Astrocyte of the cerebellum (primary cell): Measurements from ENCODE around the gene HS3ST3B1.

Experiments
- DNase-seq: peaks from one replicate; pipeline ENCODE4 v3.0.0-alpha.2; 2011; ENCODE audit warnings: low read depth
- H3K4me3 ChIP-seq: 2 replicates; pipeline ENCODE4 v1.5.1; 2011; ENCODE audit warnings: mild to moderate bottlenecking, low read depth, low read length, moderate library complexity
- CTCF ChIP-seq: IDR thresholded peaks from 2 replicates; pipeline ENCODE4 v1.5.1; 2012; ENCODE audit warnings: low read length, low read depth, moderate library complexity, mild to moderate bottlenecking; ENCODE audit errors: missing control alignments
- in situ Hi-C: cut with HindIII; loops from 2 replicates; pipeline ENCODE4 v1.10.0; 2017; ENCODE audit warnings: low sequenced_read_pairs

The HS3ST3B1 gene

GRCh38 chr17:14355556-14355955 is 54.7 kb downstream of the HS3ST3B1 start:
- no peak for TF ChIP-seq CTCF
- DNase-seq: no peak
- in situ Hi-C loops: no loop called here
- H3K4me3 ChIP-seq: no peak overlapping the region

GRCh38 chr17:14359163-14360020 is 58.5 kb downstream of the HS3ST3B1 start:
- no peak for DNase-seq
- no peak overlapping the region for H3K4me3 ChIP-seq
- no peak for TF ChIP-seq CTCF
- in situ Hi-C loops: no loop called here

GRCh38 chr17:14360856-14361255 is 60.0 kb downstream of the HS3ST3B1 start:
- DNase-seq: no peak
- in situ Hi-C loops: no loop called here
- TF ChIP-seq CTCF: no peak
- no peak overlapping the region for H3K4me3 ChIP-seq

GRCh38 chr17:14361470-14361869 is 60.6 kb downstream of the HS3ST3B1 start:
- H3K4me3 ChIP-seq: no peak overlapping the region
- in situ Hi-C loops: no loop called here
- DNase-seq: no peak
- no peak for TF ChIP-seq CTCF

GRCh38 chr17:14361945-14362508 is 61.1 kb downstream of the HS3ST3B1 start:
- H3K4me3 ChIP-seq: no peak overlapping the region
- in situ Hi-C loops: no loop called here
- no peak for DNase-seq
- no peak for TF ChIP-seq CTCF

- in situ Hi-C loops: no loop called here
Measured at GRCh38 chr17:14366199-14366598, 65.3 kb downstream of the HS3ST3B1 start.

More at GRCh38 chr17:14366199-14366598, 65.3 kb downstream of the HS3ST3B1 start:
- TF ChIP-seq CTCF: no peak
- H3K4me3 ChIP-seq: no peak overlapping the region
- DNase-seq: no peak
